Measurements from ENCODE around the gene GRAMD1B.

GRAMD1B gene

GRCh38 chr11:123653827-123654565 is 223.9 kb downstream of the GRAMD1B start:
- DNase-seq, result peak in 2 of 3 donors; percentile 55 to 70

- DNase-seq, result peak in 2 of 3 donors; percentile 69 to 71
These were observed 224.6 kb downstream of the GRAMD1B start, which contains the start of gene SCN3B for GRCh38 chr11:123654566-123655081. SCN3B (minus strand) TSS chr11:123654624; CDS start chr11:123653801, 823 bp downstream.

GRCh38 chr11:123659311-123659710 is 229.2 kb downstream of the GRAMD1B start:
- no peak for DNase-seq

GRCh38 chr11:123659965-123660364 is 229.9 kb downstream of the GRAMD1B start:
- DNase-seq, result peak in 1 of 3 donors; percentile 8

- no peak for DNase-seq
These were observed 235.2 kb downstream of the GRAMD1B start for GRCh38 chr11:123665306-123665705.

DNA sequence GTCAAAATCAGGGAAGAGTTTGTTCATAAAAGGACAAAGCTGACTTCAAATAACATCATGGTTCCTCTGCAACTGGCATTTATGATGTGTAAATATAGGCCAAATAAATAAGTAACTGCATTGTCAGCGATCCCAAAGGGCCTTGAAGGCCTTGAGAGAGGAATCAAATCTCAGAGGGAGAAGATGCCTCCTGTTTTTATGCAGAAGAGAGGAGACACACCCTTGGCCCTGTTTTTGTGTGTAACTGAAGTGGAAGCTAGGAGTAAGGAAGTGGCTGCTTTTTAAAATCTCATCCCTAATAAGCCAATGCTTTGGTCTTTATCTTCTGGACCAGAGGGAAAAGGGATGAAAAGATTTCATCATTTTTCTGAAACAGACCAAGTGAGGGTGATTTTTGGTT is 240.0 kb downstream of the GRAMD1B start:
- DNase-seq, result no peak

DNA sequence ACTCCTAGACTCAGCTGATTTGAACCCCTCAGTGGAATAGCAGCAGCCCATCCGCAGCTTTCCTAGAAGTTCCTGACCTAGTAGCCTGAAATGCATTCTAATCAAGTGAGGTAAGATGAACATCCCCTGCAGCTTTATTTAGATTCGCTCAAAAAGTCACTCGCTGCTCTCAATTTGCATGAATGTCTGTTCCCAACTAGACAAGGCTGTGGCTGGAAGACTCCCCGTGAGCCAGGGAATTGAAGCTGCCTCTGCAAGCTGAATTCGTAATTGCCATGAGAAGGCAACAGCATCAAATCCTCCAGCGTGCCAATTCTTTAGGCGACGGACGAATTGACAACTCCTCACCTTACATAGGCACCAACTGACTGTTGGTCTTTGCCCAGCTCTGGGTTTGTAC is 241.5 kb downstream of the GRAMD1B start:
- DNase-seq, result no peak

DNA sequence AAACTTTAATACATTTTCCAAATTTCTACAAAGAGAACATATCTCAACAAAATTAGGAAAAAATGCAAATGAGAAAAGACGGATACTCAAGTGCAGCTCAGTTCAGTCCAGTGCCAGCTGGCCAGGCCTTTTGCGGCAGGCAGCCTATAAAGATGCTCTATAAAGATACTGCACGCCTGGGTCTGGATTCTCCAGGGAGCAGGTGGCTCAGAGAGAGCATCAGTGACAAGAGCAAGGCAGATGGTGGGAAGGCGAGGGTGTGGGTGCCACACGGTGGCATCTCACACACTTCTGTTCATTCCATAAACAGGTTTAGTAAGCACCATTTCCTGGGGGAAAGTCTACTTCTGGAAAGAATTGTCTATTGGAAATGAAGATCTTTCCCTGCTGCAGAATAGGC is 242.5 kb downstream of the GRAMD1B start:
- no peak for DNase-seq

GRCh38 chr11:123674297-123674696 is 244.2 kb downstream of the GRAMD1B start:
- DNase-seq, result no peak
